Tibial nerve (tissue), 3 donors: ENCODE results near the gene SFTPB.

Source experiments
- POLR2A ChIP-seq, 2 donors: fragments of 450-650 bp; IDR thresholded peaks; one replicate each; pipeline ENCODE4 v1.6.1; 2017; ENCODE audit warnings: antibody characterized with exemption in 2 of 2, mild to moderate bottlenecking in 2 of 2, moderate library complexity in 2 of 2
- TF ChIP-seq, protein P1 (sequence below), 5 experiments: fragments of 200-600 bp in 3 of 5; fragments of 450-650 bp in 2 of 5; sonication (generic) in 3 of 5; IDR thresholded peaks; one replicate each; pipeline ENCODE4 v1.5.1; 2016 to 2019; ENCODE audit warnings: antibody characterized with exemption in 5 of 5, mild to moderate bottlenecking in 3 of 5, moderate library complexity in 2 of 5

DNA sequence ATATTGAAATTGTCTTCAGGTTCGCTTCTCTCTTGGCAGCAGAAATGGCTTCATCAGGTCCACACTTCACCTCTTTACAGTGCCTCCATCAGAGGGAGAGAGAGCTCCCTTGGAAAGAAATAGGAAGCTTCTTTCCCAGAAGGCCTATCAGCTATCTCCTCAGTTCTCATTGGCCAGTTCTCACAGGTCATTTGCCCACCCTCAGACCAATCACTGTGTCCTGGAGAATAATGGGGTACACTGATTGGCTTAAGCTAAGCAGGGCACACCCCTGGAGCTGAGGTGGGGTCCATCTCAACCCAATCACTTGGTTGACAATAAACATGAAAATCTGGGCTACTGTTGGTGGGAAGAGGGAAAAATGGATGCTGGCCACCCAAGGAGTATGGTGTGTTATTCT, 31.3 kb upstream of the SFTPB start:
- TF ChIP-seq, protein P1, sequence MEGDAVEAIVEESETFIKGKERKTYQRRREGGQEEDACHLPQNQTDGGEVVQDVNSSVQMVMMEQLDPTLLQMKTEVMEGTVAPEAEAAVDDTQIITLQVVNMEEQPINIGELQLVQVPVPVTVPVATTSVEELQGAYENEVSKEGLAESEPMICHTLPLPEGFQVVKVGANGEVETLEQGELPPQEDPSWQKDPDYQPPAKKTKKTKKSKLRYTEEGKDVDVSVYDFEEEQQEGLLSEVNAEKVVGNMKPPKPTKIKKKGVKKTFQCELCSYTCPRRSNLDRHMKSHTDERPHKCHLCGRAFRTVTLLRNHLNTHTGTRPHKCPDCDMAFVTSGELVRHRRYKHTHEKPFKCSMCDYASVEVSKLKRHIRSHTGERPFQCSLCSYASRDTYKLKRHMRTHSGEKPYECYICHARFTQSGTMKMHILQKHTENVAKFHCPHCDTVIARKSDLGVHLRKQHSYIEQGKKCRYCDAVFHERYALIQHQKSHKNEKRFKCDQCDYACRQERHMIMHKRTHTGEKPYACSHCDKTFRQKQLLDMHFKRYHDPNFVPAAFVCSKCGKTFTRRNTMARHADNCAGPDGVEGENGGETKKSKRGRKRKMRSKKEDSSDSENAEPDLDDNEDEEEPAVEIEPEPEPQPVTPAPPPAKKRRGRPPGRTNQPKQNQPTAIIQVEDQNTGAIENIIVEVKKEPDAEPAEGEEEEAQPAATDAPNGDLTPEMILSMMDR (IDR thresholded peaks at IDR 0.05), result no peak
- no peak for TF ChIP-seq POLR2A (IDR thresholded peaks at IDR 0.05)
